Hepatocyte (in vitro differentiated cells): Measurements from ENCODE around the gene RIMBP2. TPM values are rescaled to one million over a fixed set of nuclear protein-coding genes. Genes with fewer than 3 reads are reported as not detected.

Source experiments
- DNase-seq: peaks from one replicate; pipeline ENCODE4 v3.0.0-alpha.2; 2016; ENCODE audit warnings: low spot score
- H2AFZ ChIP-seq: fragments of 200-600 bp; sonication (generic); 2 replicates; pipeline ENCODE4 v1.6.0; 2016; ENCODE audit warnings: antibody characterized with exemption, mild to moderate bottlenecking
- H3K27ac ChIP-seq: fragments of 200-600 bp; sonication (generic); 2 replicates; pipeline ENCODE4 v1.5.1; 2016; ENCODE audit warnings: mild to moderate bottlenecking
- H3K27me3 ChIP-seq: fragments of 200-600 bp; sonication (generic); 2 replicates; pipeline ENCODE4 v1.6.1; 2016
- H3K36me3 ChIP-seq: fragments of 200-600 bp; sonication (generic); replicated peaks from 2 replicates; pipeline ENCODE4 v1.5.1; 2016; ENCODE audit warnings: low read depth; ENCODE audit not compliant: insufficient read depth
- H3K4me1 ChIP-seq: fragments of 200-600 bp; sonication (generic); 2 replicates; pipeline ENCODE4 v1.5.1; 2016; ENCODE audit warnings: mild to moderate bottlenecking, moderate library complexity; ENCODE audit not compliant: insufficient read depth
- H3K4me2 ChIP-seq: fragments of 200-600 bp; sonication (generic); 2 replicates; pipeline ENCODE4 v1.6.0; 2016
- H3K4me3 ChIP-seq: fragments of 200-600 bp; sonication (generic); 2 replicates; pipeline ENCODE4 v1.5.1; 2016; ENCODE audit warnings: mild to moderate bottlenecking
- H3K79me2 ChIP-seq: fragments of 200-600 bp; sonication (generic); 2 replicates; pipeline ENCODE4 v1.6.0; 2017; ENCODE audit warnings: mild to moderate bottlenecking
- H3K9me2 ChIP-seq: fragments of 200-600 bp; sonication (generic); replicated peaks from 2 replicates; pipeline ENCODE4 v1.6.0; 2017; ENCODE audit warnings: mild to moderate bottlenecking; ENCODE audit not compliant: insufficient read depth
- H3K9me3 ChIP-seq: fragments of 200-600 bp; sonication (generic); 2 replicates; pipeline ENCODE4 v1.5.1; 2016; ENCODE audit warnings: low read depth, mild to moderate bottlenecking
- H4K20me1 ChIP-seq: fragments of 200-600 bp; sonication (generic); 2 replicates; pipeline ENCODE4 v1.6.0; 2016; ENCODE audit warnings: mild to moderate bottlenecking; ENCODE audit not compliant: insufficient read depth, poor library complexity, severe bottlenecking
- EZH2 ChIP-seq: fragments of 200-600 bp; sonication (generic); IDR thresholded peaks from 2 replicates; pipeline ENCODE4 v1.6.1; 2016; ENCODE audit warnings: antibody characterized with exemption, mild to moderate bottlenecking, borderline replicate concordance
- EZH2phosphoT487 ChIP-seq: fragments of 200-600 bp; sonication (generic); IDR thresholded peaks from one replicate; pipeline ENCODE4 v1.6.1; 2018; ENCODE audit warnings: antibody characterized with exemption, mild to moderate bottlenecking, low read depth, moderate library complexity; ENCODE audit not compliant: unreplicated experiment, severe bottlenecking
- WGBS: methylation state at CpG from one replicate; pipeline ENCODE4 v1.1.6; 2016; ENCODE audit warnings: low lambda C conversion rate; ENCODE audit errors: missing lambda C conversion rate; 5-methylcytosine and 5-hydroxymethylcytosine counted together
- polyA plus RNA-seq: library from polyadenylated mRNA; unstranded; fragments of >200 nt; fragmentation: Nextera tagmentation; extraction: Ambion mirVana; gene quantifications from 2 replicates; pipeline ENCODE4 v1.2.1, GENCODE V29; 2016
- total RNA-seq: library from RNA; depleted of rRNA; stranded (reverse); fragments of >200 nt; gene quantifications from 2 replicates; pipeline ENCODE4 v1.2.3, GENCODE V29; 2014
- TF ChIP-seq, protein P1 (sequence below): fragments of 200-600 bp; sonication (generic); IDR thresholded peaks from 2 replicates; pipeline ENCODE4 v1.5.1; 2016; ENCODE audit warnings: antibody characterized with exemption, mild to moderate bottlenecking; ENCODE audit not compliant: poor library complexity

Gene RIMBP2
- total and polyA plus RNA-seq, 2 experiments from 2014 or later, result 2.5 to 4.4 TPM

DNA sequence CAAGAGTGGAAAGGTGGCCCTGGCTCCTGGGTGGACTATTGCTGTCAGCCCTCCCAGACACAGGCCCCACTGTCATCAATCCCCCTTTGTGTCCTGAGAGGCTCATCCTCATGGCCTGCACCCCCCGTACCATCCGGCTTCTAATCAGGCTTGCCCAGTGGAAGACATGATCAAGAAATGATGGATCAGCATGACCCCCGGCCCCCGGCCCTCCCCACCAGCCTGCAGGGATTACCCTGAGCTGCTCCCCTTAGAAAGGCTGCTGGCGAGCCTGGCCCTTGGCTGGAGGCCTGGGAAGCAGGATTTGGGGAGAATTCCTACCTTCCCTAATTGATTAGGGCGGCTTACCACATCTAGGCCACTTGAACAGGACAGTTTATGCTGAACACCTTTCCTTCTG lies 207.3 kb downstream of the RIMBP2 start:
- Histone ChIP-seq H3K27me3 (no peaks in the 10 kb centered on the region), H3K79me2 (no peaks in the 10 kb centered on the region), H3K4me1 (no peaks in the 10 kb centered on the region), H4K20me1 (no peaks in the 10 kb centered on the region), H3K9me3 (no peaks in the 10 kb centered on the region), H3K9me2 (no peaks in the 10 kb centered on the region), H2AFZ (no peak overlapping the region), H3K36me3 (no peaks in the 10 kb centered on the region), H3K4me3 (no peak overlapping the region), H3K4me2 (no peak overlapping the region), H3K27ac (no peak overlapping the region)
- WGBS, result 92% methylated on average over 6 of the region's 6 CpGs
- TF ChIP-seq EZH2 (no peak), EZH2phosphoT487 (no peak)
- TF ChIP-seq, protein P1, sequence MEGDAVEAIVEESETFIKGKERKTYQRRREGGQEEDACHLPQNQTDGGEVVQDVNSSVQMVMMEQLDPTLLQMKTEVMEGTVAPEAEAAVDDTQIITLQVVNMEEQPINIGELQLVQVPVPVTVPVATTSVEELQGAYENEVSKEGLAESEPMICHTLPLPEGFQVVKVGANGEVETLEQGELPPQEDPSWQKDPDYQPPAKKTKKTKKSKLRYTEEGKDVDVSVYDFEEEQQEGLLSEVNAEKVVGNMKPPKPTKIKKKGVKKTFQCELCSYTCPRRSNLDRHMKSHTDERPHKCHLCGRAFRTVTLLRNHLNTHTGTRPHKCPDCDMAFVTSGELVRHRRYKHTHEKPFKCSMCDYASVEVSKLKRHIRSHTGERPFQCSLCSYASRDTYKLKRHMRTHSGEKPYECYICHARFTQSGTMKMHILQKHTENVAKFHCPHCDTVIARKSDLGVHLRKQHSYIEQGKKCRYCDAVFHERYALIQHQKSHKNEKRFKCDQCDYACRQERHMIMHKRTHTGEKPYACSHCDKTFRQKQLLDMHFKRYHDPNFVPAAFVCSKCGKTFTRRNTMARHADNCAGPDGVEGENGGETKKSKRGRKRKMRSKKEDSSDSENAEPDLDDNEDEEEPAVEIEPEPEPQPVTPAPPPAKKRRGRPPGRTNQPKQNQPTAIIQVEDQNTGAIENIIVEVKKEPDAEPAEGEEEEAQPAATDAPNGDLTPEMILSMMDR, result no peak
- DNase-seq, result no peak

DNA sequence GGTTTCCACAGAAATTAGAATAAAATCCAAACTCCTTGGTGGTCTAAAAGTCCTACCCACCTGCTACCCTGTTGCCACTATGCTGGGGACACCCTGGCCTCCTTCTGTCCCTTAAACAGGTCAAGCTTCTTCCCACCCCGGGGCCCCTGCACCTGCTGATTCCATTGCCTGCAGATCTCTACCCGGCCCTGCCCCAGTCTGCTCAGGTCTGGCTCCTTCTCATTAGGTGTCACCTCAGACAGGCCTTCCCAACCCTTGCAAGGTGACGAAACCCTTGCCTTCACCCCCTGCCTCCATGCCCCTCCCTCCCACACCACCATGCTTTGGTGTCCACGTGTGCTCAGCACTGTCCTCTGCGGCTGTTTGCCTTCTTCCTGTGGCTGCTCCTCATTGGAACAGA lies 207.8 kb downstream of the RIMBP2 start:
- Histone ChIP-seq H3K27me3 (no peaks in the 10 kb centered on the region), H3K9me3 (no peaks in the 10 kb centered on the region), H4K20me1 (no peaks in the 10 kb centered on the region), H3K4me3 (no peak overlapping the region), H2AFZ (no peak overlapping the region), H3K4me1 (no peaks in the 10 kb centered on the region), H3K79me2 (no peaks in the 10 kb centered on the region), H3K9me2 (no peaks in the 10 kb centered on the region), H3K4me2 (no peak overlapping the region), H3K36me3 (no peaks in the 10 kb centered on the region), H3K27ac (no peak overlapping the region)
- TF ChIP-seq EZH2phosphoT487 (no peak), EZH2 (no peak)
- TF ChIP-seq, protein P1, result no peak
- 77% methylated on average over 5 of the region's 5 CpGs for WGBS
- DNase-seq, result no peak

DNA sequence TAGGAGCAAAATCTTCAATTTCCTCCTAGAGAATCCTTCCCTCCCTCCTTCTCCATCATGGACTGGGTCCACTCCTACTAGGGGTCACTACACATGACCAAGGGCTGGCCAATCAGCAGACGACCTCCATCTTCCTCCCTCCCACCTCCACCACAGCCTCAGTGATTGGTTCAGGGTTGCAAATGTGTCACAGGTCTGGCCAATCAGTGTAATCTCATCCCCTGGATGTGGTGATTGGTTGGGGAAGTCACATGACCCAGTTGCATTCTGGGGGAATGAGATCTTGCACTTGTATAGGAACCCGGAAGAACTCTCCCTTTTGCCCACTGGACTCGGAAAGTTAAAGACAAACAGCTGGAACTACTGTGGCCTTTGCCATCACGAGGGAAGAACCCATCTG lies 209.3 kb downstream of the RIMBP2 start:
- WGBS, result 86% methylated on average over 4 of the region's 4 CpGs
- H3K9me3 ChIP-seq, result no peaks in the 10 kb centered on the region
- H3K27ac ChIP-seq, result no peak overlapping the region
- TF ChIP-seq EZH2 (no peak), EZH2phosphoT487 (no peak)
- TF ChIP-seq, protein P1, result no peak
- no peaks in the 10 kb centered on the region for H3K4me1 ChIP-seq
- no peaks in the 10 kb centered on the region for H3K27me3 ChIP-seq
- no peaks in the 10 kb centered on the region for H3K79me2 ChIP-seq
- no peak overlapping the region for H3K4me2 ChIP-seq
- DNase-seq, result no peak
- no peaks in the 10 kb centered on the region for H3K36me3 ChIP-seq
- no peak overlapping the region for H2AFZ ChIP-seq
- no peaks in the 10 kb centered on the region for H4K20me1 ChIP-seq
- no peaks in the 10 kb centered on the region for H3K9me2 ChIP-seq
- no peak overlapping the region for H3K4me3 ChIP-seq

DNA sequence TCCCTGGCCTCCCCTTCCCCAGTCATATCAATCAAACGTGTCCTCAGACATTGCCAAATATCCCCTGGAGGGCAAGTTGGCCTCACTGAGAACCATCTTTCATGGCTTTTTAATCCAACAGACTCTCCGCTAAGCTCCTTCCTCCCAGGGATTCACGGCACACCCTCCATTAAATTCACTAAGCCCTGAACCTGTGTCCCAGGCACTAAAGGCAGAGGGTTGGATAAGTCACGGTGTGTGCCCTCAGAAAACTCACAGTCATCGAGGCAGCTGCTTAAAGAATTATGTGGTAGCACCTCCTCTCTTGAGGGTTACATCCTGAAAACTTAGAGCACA lies 211.3 kb downstream of the RIMBP2 start:
- Histone ChIP-seq H3K27ac (no peak overlapping the region), H3K9me2 (no peaks in the 10 kb centered on the region), H3K27me3 (no peaks in the 10 kb centered on the region), H3K9me3 (no peaks in the 10 kb centered on the region), H3K36me3 (no peaks in the 10 kb centered on the region), H3K4me2 (no peak overlapping the region), H3K4me1 (no peaks in the 10 kb centered on the region), H2AFZ (no peak overlapping the region), H3K4me3 (no peak overlapping the region), H3K79me2 (no peaks in the 10 kb centered on the region), H4K20me1 (no peaks in the 10 kb centered on the region)
- TF ChIP-seq EZH2, result no peak
- TF ChIP-seq, protein P1, result no peak
- TF ChIP-seq EZH2phosphoT487, result no peak
- 67% methylated on average over 5 of the region's 5 CpGs for WGBS
- DNase-seq, result no peak
